Endothelial cell (in vitro differentiated cells): ENCODE measurements around the gene PROB1. TPM values are rescaled to one million over a fixed set of nuclear protein-coding genes. Genes with fewer than 3 reads are reported as not detected.
A peak's percentile ranks its signal among the peaks of the same experiment; 100 is the strongest.

Source experiments
- DNase-seq: peaks from one replicate; pipeline ENCODE4 v3.0.0; 2021; ENCODE audit warnings: low spot score
- H3K27ac Mint-ChIP-seq: one replicate; pipeline ENCODE4 v1.8.0; 2021; ENCODE audit warnings: mixed read lengths, inconsistent platforms; ENCODE audit not compliant: unreplicated experiment
- H3K27me3 Mint-ChIP-seq: one replicate; pipeline ENCODE4 v1.8.0; 2021; ENCODE audit warnings: mild to moderate bottlenecking, moderate library complexity, mixed read lengths, inconsistent platforms; ENCODE audit not compliant: unreplicated experiment
- H3K36me3 Mint-ChIP-seq: one replicate; pipeline ENCODE4 v1.8.0; 2021; ENCODE audit warnings: mild to moderate bottlenecking, low read depth, mixed read lengths, inconsistent platforms; ENCODE audit not compliant: unreplicated experiment
- H3K4me1 Mint-ChIP-seq: one replicate; pipeline ENCODE4 v1.8.0; 2021; ENCODE audit warnings: mild to moderate bottlenecking, mixed read lengths, inconsistent platforms; ENCODE audit not compliant: unreplicated experiment
- H3K4me3 Mint-ChIP-seq: one replicate; pipeline ENCODE4 v1.8.0; 2021; ENCODE audit warnings: mild to moderate bottlenecking, mixed read lengths, inconsistent platforms; ENCODE audit not compliant: unreplicated experiment
- H3K9me3 Mint-ChIP-seq: one replicate; pipeline ENCODE4 v1.8.0; 2021; ENCODE audit warnings: mixed read lengths, inconsistent platforms; ENCODE audit not compliant: unreplicated experiment
- total RNA-seq: library from RNA; stranded (reverse); fragmentation: NEBNext Ultra II Directional; extraction: Animal tissue kit (Norgen Biotek cat#: 25700); gene quantifications from one replicate; pipeline ENCODE4 v1.2.1, GENCODE V29; 2021; ENCODE audit not compliant: unreplicated experiment
- TF ChIP-seq, protein P1 (sequence below): fragments of 200-600 bp; sonication (generic); IDR thresholded peaks from one replicate; pipeline ENCODE4 v1.5.0; 2021; ENCODE audit warnings: antibody characterized with exemption; ENCODE audit not compliant: unreplicated experiment

PROB1 gene
- total RNA-seq, 1 donor from 2014 or later, result 7.3 TPM

- Mint-ChIP-seq H3K36me3 (peaks cover 2% of the 10 kb centered on the region), H3K27ac (no peak overlapping the region), H3K4me1 (peaks cover 23% of the 10 kb centered on the region), H3K9me3 (no peaks in the 10 kb centered on the region), H3K4me3 (no peak overlapping the region), H3K27me3 (peaks cover 4% of the 10 kb centered on the region)
- DNase-seq, result no peak
- TF ChIP-seq, protein P1, sequence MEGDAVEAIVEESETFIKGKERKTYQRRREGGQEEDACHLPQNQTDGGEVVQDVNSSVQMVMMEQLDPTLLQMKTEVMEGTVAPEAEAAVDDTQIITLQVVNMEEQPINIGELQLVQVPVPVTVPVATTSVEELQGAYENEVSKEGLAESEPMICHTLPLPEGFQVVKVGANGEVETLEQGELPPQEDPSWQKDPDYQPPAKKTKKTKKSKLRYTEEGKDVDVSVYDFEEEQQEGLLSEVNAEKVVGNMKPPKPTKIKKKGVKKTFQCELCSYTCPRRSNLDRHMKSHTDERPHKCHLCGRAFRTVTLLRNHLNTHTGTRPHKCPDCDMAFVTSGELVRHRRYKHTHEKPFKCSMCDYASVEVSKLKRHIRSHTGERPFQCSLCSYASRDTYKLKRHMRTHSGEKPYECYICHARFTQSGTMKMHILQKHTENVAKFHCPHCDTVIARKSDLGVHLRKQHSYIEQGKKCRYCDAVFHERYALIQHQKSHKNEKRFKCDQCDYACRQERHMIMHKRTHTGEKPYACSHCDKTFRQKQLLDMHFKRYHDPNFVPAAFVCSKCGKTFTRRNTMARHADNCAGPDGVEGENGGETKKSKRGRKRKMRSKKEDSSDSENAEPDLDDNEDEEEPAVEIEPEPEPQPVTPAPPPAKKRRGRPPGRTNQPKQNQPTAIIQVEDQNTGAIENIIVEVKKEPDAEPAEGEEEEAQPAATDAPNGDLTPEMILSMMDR, result no peak
Observed at GRCh38 chr5:139383993-139384590, 10.8 kb downstream of the PROB1 start.

GRCh38 chr5:139383275-139383992 is 11.5 kb downstream of the PROB1 start, which contains the start of gene SLC23A1:
Gene SLC23A1 (minus strand): TSS chr5:139383297. CDS start chr5:139383253, 44 bp downstream.
- H3K4me1 Mint-ChIP-seq, result peaks cover 24% of the 10 kb centered on the region
- no peak within 1 kb of the TSS for H3K27ac Mint-ChIP-seq
- peaks cover 3% of the 10 kb centered on the region for H3K36me3 Mint-ChIP-seq

DNA sequence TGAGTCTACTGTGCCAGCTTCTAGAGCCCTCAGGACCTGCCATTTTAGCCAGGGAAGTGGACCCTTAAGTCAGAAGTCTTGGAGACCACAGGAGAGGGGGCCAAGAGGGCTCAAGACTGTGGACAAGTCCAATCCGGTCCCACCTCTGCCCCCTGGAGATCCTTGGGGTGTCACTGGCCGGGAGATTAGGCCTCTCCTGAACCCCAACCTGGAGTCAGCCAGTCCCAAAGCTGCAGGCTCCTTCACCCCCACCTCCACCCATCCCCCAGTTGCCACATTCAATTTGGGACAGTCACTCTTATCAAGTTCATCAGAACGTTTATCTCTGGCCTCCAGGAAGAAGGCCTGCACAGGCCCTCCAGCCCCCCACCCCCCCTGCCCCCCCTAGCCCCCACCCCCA is 12.1 kb downstream of the PROB1 start:
- no peak overlapping the region for H3K4me3 Mint-ChIP-seq
- no peaks in the 10 kb centered on the region for H3K9me3 Mint-ChIP-seq
- H3K27me3 Mint-ChIP-seq, result peaks cover 4% of the 10 kb centered on the region
- H3K36me3 Mint-ChIP-seq, result peaks cover 4% of the 10 kb centered on the region
- no peak for DNase-seq
- TF ChIP-seq, protein P1, result no peak
- H3K4me1 Mint-ChIP-seq, result peaks cover 18% of the 10 kb centered on the region
- no peak overlapping the region for H3K27ac Mint-ChIP-seq

More at GRCh38 chr5:139383275-139383992, 11.5 kb downstream of the PROB1 start, which contains the start of gene SLC23A1:
- Mint-ChIP-seq H3K27me3 (peaks cover 4% of the 10 kb centered on the region), H3K4me3 (peak within 1 kb of the TSS; percentile 11), H3K9me3 (no peaks in the 10 kb centered on the region)
- TF ChIP-seq, protein P1, result no peak
- no peak for DNase-seq

- no peaks in the 10 kb centered on the region for H3K9me3 Mint-ChIP-seq
- DNase-seq, result no peak
- no peak overlapping the region for H3K27ac Mint-ChIP-seq
- H3K4me3 Mint-ChIP-seq, result no peak overlapping the region
- H3K27me3 Mint-ChIP-seq, result peaks cover 6% of the 10 kb centered on the region
- H3K36me3 Mint-ChIP-seq, result peaks cover 9% of the 10 kb centered on the region
- H3K4me1 Mint-ChIP-seq, result peaks cover 12% of the 10 kb centered on the region
- TF ChIP-seq, protein P1, result no peak
Observed at GRCh38 chr5:139381837-139382761, 12.8 kb downstream of the PROB1 start.
